Fibroblast of skin of abdomen (primary cell): Measurements from ENCODE around the gene FRMD8.
"Not testable (repeated sequence)": the region's sequence is repeated elsewhere in the genome, so short reads cannot be mapped to it uniquely, and the experiment has no call there.

Source experiments
- DNase-seq: peaks from one replicate; pipeline ENCODE4 v3.0.0-alpha.2; 2013

Gene FRMD8

DNA sequence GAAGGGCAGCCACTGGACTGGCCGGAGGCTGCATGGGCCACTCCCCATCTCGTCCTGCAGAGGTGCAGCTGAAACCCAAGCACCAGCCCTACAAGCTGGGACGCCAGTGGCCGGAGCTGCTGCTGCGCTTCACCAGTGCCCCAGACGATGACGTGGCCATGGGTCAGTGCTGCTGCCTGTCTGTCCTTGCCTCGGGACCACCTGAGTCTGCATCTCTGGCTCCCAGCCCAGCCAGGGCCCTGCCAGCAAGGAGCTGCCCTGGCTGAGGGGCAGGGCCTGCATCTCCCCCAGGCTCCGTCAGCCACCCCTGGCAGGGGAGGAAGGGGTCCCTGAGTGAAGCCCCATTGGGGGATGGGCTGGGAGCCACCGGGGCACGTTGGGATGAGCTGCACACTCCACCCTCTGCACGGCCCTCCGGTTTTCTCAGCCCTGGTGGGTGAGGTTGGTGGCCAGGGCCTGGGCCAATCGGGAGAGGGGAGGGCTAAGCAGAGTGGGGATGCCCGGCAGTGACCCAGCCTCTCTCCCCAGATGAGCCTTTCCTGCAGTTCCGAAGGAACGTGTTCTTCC lies 7.2 kb downstream of the FRMD8 start:
- DNase-seq: no peak

DNA sequence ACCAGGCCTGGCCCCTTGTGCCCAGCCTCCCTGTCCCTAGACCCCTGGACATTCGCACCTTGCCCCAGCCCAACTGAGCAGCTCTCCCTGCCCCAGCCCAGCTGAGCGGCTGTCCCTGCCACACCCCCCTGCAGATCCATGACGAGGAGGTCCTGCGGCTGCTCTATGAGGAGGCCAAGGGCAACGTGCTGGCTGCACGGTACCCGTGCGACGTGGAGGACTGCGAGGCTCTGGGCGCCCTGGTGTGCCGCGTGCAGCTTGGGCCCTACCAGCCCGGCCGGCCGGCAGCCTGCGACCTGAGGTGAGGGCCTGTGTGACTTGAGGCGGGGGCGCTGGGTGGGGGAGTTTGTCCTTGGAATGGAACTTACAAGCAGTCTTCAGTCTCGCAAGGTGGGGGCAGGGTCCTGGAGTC lies 7.7 kb downstream of the FRMD8 start:
- no peak for DNase-seq

DNA sequence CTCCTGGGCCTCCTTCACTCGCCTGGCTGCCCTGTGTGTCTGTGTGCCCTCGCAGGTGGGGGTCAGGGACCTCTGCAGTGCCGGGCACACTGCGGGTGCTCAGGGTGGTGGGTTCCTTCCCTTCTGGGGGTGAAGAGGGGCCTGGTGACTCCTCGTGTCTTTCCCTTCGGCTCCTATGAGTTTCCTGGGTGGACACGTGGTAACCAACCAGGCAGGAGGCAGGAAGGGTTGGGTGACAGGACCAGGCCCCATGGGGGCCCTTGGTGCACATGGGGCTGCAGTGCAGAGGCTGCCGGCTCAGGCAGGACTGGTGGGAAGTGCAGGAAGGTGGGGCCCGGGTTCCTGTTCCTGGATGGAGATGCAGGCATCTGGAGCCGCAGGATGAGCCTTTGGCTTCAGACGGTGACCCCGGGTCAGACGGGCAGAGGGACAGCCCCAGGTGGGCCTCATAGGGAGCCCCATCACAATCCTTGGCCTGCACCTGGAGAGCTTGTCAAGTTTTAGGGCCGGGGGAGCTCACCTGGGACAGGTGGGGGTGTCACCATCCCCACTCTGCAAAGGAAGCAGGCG lies 9.6 kb downstream of the FRMD8 start:
- DNase-seq: no peak

DNA sequence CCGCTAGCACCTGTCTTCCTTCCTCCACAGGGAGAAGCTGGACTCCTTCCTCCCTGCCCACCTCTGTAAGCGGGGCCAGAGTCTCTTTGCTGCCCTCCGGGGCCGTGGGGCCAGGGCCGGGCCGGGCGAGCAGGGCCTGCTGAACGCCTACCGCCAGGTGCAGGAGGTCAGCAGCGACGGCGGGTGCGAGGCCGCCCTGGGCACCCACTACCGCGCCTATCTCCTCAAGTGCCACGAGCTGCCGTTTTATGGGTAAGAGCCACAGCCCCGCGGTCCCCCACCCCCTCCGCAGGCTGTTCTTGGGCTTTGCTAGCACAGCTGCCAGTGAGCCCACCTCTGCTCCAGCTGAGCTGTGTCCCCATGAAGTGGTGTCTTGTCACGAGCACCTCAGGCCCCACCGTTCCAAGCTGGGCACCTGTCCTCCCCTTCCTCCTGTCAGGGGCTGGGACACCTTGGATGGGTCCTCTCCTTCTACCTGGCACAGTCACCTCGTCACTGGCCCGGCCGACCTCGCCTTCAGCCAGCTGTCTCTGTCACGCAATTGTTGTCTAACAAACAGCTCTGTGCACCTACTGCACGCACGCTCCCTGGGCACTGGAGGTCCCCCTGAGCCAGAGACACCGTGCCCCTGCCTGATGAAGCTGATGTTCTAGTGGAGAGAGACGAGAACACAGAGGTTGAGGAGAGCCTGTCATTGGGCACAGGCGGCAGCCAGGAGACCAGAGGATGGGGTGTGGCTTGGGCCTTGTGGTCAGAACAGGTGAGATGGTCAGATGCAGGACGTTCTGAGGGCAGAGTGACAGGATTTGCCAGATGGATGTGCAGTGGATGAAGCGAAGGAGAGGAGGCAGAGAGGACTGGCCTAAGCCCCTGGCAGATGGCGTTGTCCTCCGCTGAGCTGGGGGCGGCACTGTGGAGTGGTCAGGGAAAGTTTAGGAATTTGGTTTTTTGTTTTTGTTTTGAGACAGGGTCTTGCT lies 10.6 kb downstream of the FRMD8 start:
- DNase-seq: no peak

DNA sequence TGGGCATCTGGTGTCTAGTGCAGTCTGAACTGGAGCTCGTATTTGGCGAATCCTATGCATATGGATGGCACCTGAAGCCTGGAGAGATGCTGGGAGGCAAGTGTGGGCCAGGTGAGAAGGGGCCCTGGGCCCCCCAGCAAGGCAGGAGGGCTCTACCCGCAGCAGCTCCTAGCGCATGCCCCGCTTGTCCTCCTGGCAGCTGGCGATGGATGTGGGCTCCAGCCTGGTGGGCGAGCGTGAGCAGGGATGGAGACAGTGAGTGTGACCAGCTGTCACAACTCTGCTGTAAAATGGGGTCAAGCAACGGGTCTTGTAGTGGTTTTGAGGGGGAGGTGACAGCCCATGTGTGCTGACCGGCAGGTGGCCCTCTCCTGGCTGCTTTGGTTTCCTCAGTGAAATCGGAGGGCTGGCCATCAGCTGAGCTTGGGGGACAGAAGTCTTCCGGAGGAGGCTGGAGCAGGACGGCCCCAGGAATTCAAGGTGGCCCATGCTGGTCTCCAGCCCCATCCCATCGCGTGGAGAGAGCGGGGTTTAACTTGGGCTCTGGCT lies 12.0 kb downstream of the FRMD8 start:
- no peak for DNase-seq

DNA sequence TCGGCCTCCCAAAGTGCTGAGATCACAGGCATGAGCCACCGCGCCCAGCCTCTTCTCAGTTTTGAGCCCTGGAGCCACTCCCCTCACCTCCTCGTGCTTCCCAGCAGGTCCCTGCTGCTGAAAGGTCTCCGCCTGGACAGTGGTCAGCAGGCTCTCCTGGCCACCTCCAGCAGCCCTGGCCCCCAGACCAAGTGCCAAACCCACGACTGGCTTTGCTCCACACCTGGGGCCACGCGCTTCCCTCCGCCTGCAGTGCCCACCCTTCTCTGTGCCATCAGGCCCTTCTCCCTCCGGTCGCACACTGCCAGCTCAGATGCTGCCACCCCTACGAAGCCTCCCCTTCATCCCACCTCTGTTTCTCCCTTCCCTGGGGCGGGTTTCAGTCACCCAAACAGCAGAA lies 12.8 kb downstream of the FRMD8 start:
- no peak for DNase-seq

DNA sequence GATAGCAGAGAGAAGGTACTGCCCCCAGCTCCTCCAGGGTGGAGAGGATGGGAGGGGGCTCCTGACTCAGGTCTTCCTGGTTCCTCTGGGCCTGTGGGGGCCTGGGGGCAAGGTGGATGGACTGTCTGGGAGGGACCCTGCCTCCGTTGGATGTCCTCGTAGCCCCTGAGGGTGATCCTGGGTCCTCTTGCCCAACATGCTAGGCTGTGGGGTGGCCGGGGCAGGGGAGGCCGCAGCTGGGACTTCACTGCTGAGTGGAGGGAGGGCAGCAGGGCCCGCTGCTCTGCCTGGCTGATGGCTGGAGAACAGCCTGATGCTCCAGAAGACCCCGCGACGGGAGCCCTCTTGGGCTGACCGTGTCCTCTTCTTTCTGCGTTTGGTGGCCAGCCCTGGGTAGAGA lies 13.4 kb downstream of the FRMD8 start:
- DNase-seq: no peak

DNA sequence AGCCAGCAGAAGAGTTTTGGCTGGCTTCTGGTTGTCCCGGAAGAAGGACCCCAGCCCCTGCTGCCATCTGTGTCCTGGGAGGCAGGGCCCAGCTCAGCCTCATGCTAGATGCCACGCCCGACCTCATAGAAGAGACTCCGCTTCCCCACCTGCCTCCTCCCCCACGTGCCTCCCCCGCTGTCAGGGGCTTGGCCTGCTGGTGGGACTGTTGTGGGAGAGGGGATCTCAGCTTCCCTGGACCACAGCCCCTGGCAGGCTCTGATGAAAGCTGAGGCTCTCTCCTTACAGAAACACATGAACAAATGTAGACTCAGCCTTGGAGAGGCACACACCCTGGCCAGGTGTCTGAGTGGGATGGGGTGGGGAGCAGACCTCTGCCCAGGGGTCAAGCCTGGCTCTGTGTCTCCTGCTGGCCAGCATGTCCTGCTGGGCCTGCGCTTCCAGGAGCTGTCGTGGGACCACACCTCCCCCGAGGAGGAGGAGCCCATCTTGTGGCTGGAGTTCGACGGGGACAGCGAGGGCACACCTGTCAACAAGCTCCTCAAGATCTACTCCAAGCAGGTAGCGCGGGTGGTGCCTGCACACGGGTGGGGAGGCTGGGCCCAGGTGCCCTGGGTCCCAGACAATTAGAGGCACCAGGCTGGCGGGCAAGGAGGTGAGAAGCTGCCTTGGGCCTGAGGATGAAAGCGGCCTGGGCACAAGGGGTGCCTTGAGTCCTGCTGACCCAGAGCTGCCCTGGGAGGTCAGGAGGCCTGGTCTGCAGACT lies 14.1 kb downstream of the FRMD8 start:
- no peak for DNase-seq

DNA sequence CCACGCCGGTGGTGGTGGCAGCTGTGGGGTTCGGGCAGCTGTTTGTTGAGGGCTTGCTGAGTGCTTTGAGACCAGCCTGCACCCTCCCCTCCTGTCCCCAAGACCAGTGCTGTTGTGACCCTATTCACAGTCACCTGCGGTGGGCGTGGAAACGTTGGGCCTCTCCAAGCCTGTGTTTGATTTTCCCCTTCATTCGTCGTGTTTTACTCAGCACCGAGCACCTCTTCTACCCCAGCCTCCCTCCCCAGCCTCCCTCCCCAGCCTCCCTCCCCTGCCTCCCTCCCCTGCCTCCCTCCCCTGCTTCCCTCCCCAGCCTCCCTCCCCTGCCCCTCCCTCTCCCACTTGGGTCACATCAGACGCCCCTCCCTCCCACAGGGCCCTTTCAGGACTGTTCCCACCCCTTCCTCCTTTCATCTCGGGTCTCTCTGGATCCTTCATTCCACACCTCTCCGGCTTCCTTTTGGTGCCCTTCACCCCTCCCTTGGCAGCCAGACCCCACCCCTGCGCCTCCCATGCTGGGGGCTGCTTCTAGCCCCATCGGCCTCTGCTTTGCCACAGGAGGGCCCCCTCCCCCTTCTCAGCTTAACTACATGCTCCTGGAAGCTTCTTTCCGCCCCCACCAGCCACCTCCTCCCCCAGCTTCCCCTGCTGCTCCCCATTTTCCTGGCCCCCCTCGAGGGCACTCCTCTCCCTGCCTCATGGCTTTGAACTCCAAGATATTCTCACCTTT lies 14.8 kb downstream of the FRMD8 start:
- no peak for DNase-seq

DNA sequence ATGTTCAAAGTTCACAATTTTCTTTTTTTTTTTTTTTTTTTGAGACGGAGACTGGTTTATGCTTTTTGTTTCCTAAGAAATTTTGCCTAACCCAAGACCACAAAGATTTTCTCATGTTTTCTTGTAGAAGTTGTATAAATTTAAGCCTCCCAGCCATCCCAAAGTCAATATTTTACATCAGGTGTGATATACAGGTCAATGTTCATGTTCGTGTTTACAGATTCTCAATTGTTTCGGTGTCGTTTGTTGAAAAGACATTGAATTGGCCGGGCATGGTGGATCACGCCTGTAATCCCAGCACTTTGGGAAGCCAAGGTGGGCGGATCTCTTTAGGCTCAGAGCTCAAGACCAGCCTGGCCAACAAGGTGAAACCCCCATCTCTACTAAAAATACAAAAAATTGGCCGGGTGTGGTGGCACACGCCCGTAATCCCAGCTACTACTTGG lies 15.4 kb downstream of the FRMD8 start:
- DNase-seq: no peak

DNA sequence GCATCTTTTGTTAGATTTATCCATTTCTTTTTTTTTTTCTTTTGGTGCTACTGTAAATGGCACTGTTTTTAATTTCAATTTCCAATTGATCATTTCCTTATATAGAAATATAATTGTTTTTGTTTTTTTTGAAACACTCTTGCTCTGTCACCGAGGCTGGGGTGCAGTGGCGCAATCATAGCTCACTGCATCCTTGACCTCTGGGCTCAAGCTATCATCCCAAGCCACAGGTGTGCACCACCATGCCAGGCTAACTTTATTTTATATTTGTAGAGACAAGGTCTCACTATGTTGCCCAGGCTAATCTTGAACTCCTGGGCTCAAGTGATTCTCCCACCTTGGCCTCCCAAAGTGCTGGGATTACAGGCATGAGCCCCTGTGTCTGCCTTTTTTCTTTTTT lies 16.4 kb downstream of the FRMD8 start:
- DNase-seq: no peak

DNA sequence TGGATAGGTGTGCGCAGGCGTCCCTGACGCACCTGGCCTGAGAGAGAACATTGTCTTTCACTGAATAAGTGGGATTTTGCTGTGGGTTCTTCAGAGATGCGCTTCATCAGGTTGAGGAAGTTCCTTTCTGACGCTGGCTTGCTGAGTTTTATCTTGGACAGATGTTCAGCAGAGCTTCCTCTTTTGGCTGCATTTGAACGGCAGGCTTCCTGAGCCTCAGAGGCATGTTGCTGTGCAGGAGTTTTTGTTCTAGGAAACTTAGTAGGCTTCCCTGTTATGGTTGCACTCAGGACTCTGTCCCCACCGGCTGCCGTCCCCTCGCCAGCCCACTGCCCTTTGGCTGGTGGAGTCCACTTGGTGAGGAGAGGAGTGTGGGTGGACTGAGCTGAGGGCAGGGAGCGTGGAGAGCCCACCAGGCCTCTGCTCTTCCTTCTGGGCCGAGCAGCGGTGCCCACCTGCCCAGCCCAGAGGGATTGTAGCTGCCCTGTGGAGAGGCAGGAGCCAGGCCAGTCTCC lies 17.2 kb downstream of the FRMD8 start:
- DNase-seq: no peak

DNA sequence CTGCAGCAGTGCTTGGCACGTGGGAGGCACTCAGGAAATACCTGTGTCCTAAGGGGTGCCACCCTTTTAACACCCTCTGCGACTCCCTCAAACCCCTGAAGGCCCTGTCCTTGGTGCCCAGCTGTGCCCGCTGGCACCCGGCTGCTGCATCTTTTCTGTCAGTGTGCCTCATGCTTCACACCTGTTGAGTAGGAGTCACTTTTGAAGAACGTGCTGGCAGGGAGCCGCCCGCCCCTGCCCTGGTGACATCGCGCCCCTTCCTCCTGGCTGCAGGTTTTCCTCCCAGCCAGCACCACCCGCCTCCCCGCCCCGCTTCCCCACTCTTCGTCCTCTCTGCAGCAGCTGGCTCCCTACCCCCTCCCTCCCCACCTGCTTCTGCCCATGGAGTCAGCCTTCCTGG lies 17.8 kb downstream of the FRMD8 start:
- DNase-seq: no peak

DNA sequence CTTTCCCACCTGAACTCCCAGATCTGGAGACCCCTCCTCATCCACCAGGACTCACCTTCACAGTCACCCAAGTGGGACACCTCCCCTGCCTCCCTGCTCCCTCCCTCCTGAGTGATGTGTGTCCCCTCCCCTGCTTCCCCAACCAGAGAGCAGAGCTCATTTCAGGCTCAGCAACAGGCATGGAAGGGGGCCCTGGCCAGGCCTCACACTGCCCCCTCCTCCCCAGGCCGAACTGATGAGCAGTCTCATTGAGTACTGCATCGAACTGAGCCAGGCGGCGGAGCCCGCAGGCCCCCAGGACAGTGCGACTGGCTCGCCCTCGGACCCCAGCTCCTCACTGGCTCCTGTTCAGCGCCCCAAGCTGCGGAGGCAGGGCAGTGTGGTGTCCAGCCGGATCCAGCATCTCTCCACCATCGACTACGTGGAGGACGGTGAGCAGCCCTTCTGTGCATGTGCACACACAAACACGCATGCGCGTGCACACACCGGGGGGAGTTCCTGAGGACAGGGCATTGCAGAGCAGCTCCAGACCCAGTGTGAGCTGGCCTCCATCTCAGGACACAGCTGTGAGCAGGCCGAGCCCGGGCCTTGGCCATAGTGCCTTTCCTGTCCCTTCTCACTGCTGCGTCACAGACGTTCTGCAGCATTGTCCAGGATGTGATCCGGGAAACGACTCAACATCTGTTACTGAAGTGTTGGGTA lies 18.4 kb downstream of the FRMD8 start:
- DNase-seq: no peak

DNA sequence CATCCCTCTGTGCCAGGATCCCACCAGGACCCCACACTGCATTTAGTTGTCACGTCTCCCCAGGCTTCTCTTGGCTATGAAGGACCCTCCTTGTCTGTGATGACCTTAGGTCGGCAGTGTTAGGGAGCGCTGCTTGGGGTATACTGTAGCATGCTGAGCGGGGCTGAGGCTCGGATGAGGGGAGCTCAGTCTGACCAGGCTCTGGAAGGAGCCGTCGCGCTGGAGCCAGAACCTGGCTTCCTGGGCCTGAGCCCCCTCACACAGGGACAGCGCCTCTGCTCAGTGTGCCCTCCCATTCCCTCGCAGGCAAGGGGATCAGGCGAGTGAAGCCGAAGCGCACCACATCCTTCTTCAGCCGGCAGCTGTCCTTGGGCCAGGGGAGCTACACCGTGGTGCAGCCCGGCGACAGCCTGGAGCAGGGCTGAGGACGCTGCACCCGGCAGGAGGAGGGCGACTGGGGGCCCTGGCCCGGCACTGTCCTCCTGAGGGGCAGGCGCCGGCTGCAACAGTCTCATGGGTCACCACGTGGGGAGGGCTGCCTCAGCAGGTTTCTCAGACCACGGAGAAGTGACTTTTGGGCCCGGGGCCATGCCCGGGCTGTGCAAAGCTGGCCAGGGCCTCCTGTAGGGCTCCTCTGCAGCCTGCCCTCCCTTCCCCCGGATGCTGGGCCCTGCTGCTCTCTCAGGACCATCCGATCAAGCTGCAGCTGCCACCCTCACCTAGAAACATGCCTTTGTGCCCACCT lies 24.7 kb downstream of the FRMD8 start:
- no peak for DNase-seq

DNA sequence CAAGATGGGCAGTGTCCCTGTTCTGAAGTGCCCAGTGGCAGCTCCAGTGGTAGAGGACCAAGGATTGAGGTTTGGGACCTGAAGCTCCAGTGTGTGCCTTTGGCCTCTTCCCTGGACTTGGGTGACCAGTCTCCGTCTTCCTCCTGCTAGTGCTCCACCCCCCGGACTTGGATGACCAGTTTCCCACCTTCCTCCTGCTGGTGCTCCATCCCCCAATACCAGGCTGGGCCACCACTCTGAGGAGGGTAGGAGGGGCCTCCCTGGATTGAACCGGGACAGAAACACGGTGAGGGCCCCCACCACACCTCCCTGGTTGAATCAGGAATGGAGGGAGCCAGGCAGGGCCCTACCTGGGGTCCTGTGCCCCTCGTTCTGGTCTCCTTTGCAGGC lies 25.2 kb downstream of the FRMD8 start:
- no peak for DNase-seq

DNA sequence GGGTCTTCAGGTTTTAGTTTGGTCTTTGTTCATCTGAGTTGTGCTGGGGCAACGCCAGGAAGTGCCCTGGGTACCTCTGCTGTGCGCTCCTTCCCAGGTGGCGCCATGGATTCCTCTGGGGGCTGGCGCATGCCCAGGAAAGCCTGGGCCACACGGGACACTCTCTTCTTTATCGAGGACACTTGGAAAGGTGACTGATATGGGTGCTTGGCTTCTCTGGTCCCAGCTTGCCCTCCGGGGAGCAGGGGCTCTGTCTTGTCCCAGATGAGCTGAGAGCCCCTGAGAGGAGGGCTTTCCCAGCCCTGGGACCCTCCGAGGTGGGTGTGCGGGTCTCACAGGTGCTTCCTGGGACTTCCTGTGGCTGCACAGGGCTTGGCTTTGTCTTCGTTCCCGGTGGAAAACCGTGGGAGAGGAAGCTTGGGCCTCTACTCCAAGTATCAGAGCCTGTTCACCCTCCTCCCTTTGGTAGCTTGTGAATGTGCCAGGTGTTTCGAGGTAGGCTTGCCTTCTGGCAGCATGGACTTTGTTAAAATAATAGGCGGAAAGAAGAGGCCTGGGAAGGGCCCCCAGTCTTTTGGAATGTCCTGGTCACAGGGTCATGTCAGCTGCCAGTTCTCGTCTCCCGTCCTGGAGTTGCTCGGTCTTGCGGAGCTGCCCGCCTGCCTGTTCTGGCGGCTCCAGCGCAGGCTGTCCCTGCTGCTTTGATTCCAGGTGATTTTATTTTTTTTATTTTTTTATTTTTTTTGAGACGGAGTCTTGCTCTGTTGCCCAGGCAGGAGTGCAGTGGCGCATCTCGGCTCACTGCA lies 26.0 kb downstream of the FRMD8 start:
- DNase-seq: no peak

DNA sequence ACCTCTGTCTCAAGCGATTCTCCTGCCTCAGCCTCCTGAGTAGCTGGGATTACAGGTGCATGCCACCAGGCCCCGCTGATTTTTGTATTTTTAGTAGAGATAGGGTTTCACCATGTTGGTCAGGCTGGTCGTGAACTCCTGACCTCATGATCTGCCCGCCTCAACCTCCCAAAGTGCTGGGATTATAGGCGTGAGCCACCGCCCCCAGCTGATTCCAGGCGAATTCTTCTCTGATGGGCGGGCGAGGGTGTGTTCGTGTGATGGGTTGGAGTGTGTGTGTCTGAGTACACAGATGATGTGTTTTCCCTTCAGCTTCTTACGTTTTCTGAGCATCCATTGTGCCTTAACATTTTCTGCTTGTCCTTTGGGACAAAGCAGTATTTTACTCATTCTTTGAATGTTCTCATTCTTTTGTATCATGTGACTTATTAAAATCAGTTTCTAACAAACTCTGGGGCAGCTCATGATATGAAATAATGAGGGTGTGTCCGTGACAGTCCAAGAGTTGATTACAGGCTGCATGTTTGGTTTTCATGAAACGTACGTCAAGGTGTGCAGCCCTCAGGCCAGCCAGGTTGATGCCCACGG lies 26.7 kb downstream of the FRMD8 start:
- not testable (repeated sequence) for DNase-seq
